ENCODE data around the gene NUDCD3.
"Not testable (repeated sequence)": the region's sequence is repeated elsewhere in the genome, so short reads cannot be mapped to it uniquely, and the experiment has no call there.

NUDCD3 gene

GRCh38 chr7:44515590-44516268 is 25.3 kb upstream of the NUDCD3 start:
- DNase-seq = no peak

GRCh38 chr7:44512736-44513135 is 22.3 kb upstream of the NUDCD3 start:
- DNase-seq = no peak

GRCh38 chr7:44511863-44512468 is 21.5 kb upstream of the NUDCD3 start:
- DNase-seq = no peak

GRCh38 chr7:44511236-44511635 is 20.8 kb upstream of the NUDCD3 start:
- DNase-seq = no peak

- no peak for DNase-seq
Observed at GRCh38 chr7:44508328-44509030, 18.0 kb upstream of the NUDCD3 start.

GRCh38 chr7:44506592-44507288 is 16.3 kb upstream of the NUDCD3 start:
- DNase-seq = not testable (repeated sequence)

GRCh38 chr7:44505595-44505994 is 15.1 kb upstream of the NUDCD3 start:
- no peak for DNase-seq

- no peak for DNase-seq
Observed at GRCh38 chr7:44498230-44498954, 7.9 kb upstream of the NUDCD3 start.

GRCh38 chr7:44497155-44498027 is 6.9 kb upstream of the NUDCD3 start:
- DNase-seq = no peak

GRCh38 chr7:44496385-44496784 is 5.9 kb upstream of the NUDCD3 start:
- DNase-seq = no peak

- DNase-seq = no peak
Observed at GRCh38 chr7:44494960-44495359, 4.5 kb upstream of the NUDCD3 start.

- DNase-seq = no peak
Observed at GRCh38 chr7:44491229-44491628, 771 bp upstream of the NUDCD3 start.

GRCh38 chr7:44489955-44490350 is 505 bp downstream of the NUDCD3 start:
- peak; percentile 56 for DNase-seq

GRCh38 chr7:44488955-44489354 is 1.5 kb downstream of the NUDCD3 start:
- DNase-seq = no peak

GRCh38 chr7:44486693-44487092 is 3.8 kb downstream of the NUDCD3 start:
- DNase-seq = peak; percentile 14

GRCh38 chr7:44486001-44486400 is 4.5 kb downstream of the NUDCD3 start:
- no peak for DNase-seq

- DNase-seq = no peak
Observed at GRCh38 chr7:44484482-44485313, 5.8 kb downstream of the NUDCD3 start.

- no peak for DNase-seq
Observed at GRCh38 chr7:44482502-44483485, 7.7 kb downstream of the NUDCD3 start.

GRCh38 chr7:44477938-44478337 is 12.5 kb downstream of the NUDCD3 start:
- no peak for DNase-seq

All from activated CD4-positive, alpha-beta T cell treated with anti-CD3 and anti-CD28 coated beads, Interleukin-2, amount 50 U/mL, for 16 hours (primary cell).